Smooth muscle cell (in vitro differentiated cells): ENCODE results near the gene LRRN4. TPM values are rescaled to one million over a fixed set of nuclear protein-coding genes. Genes with fewer than 3 reads are reported as not detected.
"Not testable (repeated sequence)": the region's sequence is repeated elsewhere in the genome, so short reads cannot be mapped to it uniquely, and the experiment has no call there.

ENCODE experiments used
- DNase-seq: peaks from one replicate; lab custom pipeline; 2025; ENCODE audit not compliant: unreplicated experiment; lab: John Stamatoyannopoulos, UW
- H2AFZ ChIP-seq: fragments of 200-600 bp; sonication (generic); 2 replicates; pipeline ENCODE4 v1.6.0; 2016; ENCODE audit warnings: antibody characterized with exemption, low read depth, mild to moderate bottlenecking
- H3F3A ChIP-seq: fragments of 200-600 bp; sonication (generic); 2 replicates; pipeline ENCODE4 v1.6.0; 2017; ENCODE audit warnings: antibody characterized with exemption, low read depth
- H3K27ac ChIP-seq: fragments of 200-600 bp; sonication (generic); 2 replicates; pipeline ENCODE4 v1.5.1; 2016; ENCODE audit warnings: low read depth, mild to moderate bottlenecking
- H3K27me3 ChIP-seq: fragments of 200-600 bp; sonication (generic); 2 replicates; pipeline ENCODE4 v1.6.1; 2016; ENCODE audit warnings: low read depth, mild to moderate bottlenecking
- H3K36me3 ChIP-seq: fragments of 200-600 bp; sonication (generic); 2 replicates; pipeline ENCODE4 v1.5.1; 2016; ENCODE audit warnings: low read depth
- H3K4me1 ChIP-seq: fragments of 200-600 bp; sonication (generic); 2 replicates; pipeline ENCODE4 v1.5.1; 2016; ENCODE audit warnings: low read depth
- H3K4me2 ChIP-seq: fragments of 200-600 bp; sonication (generic); 2 replicates; pipeline ENCODE4 v1.6.0; 2016; ENCODE audit warnings: mild to moderate bottlenecking
- H3K4me3 ChIP-seq: fragments of 200-600 bp; sonication (generic); 2 replicates; pipeline ENCODE4 v1.5.1; 2016; ENCODE audit warnings: mild to moderate bottlenecking
- H3K79me2 ChIP-seq: fragments of 200-600 bp; sonication (generic); 2 replicates; pipeline ENCODE4 v1.6.0; 2016; ENCODE audit warnings: low read depth, mild to moderate bottlenecking
- H3K9ac ChIP-seq: fragments of 200-600 bp; sonication (generic); 2 replicates; pipeline ENCODE4 v1.6.0; 2016; ENCODE audit warnings: low read depth
- H3K9me3 ChIP-seq: fragments of 200-600 bp; sonication (generic); replicated peaks from 2 replicates; pipeline ENCODE4 v1.5.1; 2016; ENCODE audit warnings: low read depth
- H4K20me1 ChIP-seq: fragments of 200-600 bp; sonication (generic); 2 replicates; pipeline ENCODE4 v1.6.0; 2016; ENCODE audit warnings: low read depth
- WGBS: methylation state at CpG from one replicate; pipeline ENCODE4 v1.1.7; 2016; ENCODE audit warnings: low lambda C conversion rate; 5-methylcytosine and 5-hydroxymethylcytosine counted together
- polyA plus RNA-seq: library from polyadenylated mRNA; unstranded; fragments of >200 nt; fragmentation: Nextera tagmentation; extraction: Ambion mirVana; gene quantifications from 2 replicates; pipeline ENCODE4 v1.2.1, GENCODE V29; 2016
- total RNA-seq: library from RNA; depleted of rRNA; stranded (reverse); fragments of >200 nt; gene quantifications from 2 replicates; pipeline ENCODE4 v1.2.3, GENCODE V29; 2014
- TF ChIP-seq, protein P1 (sequence below): fragments of 200-600 bp; sonication (generic); IDR thresholded peaks from 2 replicates; pipeline ENCODE4 v1.5.1; 2017; ENCODE audit warnings: borderline replicate concordance, mild to moderate bottlenecking, antibody characterized with exemption; ENCODE audit not compliant: insufficient read depth, poor library complexity, severe bottlenecking

LRRN4 gene
- total and polyA plus RNA-seq, 2 experiments from 2014 or later, result 3.9 to 5.7 TPM

DNA sequence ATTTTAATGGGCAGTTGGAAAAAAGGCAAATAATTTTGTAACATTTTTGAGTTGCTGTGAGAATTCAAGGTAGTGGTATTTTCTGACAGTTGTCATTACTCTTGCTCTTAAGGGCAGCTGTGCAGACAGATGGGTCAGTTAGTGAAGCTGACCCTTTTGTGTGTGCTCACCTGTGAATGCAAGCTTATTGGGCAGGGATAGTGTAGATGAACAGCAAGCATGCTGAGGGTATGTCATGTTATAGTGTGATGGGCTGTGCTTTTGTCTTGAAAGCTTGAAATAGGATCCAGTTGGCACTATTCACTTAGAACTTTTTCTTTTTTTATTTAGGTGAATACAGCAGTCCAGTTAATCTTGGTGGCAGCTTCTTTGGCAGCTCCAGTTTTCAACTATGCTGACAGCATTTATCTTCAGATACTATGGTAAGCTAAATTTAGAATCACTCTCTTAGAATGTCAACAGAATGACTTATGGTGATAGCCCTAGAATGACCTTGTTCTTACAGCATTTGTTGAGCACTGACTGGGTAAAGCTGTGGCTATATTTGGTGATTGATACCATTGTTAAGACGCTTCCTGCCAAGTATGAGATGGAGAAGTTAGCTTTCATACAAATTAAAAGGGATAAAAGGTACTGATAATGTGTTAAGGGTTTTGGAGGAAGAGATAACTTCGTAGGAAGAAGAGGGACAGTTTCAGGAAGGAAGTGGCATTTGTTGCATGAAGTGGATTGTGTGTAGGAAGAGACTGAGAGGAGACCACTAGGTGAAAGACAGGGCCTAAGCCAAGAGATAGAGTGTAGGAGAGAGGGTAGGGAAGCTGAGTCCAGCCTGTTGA lies 19.5 kb downstream of the LRRN4 start:
- WGBS, result 88% methylated on average over 2 of the region's 2 CpGs
- H3K9ac ChIP-seq, result no peak overlapping the region
- H3K27ac ChIP-seq, result no peak overlapping the region
- H4K20me1 ChIP-seq, result peaks cover 48% of the 10 kb centered on the region
- H3K9me3 ChIP-seq, result no peaks in the 10 kb centered on the region
- peaks cover 21% of the 10 kb centered on the region for H3K36me3 ChIP-seq
- peaks cover 22% of the 10 kb centered on the region for H3K79me2 ChIP-seq
- no peaks in the 10 kb centered on the region for H3K4me1 ChIP-seq
- H3K4me3 ChIP-seq, result no peak overlapping the region
- H3K4me2 ChIP-seq, result no peak overlapping the region
- H2AFZ ChIP-seq, result no peak overlapping the region
- DNase-seq, result no peak
- H3F3A ChIP-seq, result peaks cover 7% of the 10 kb centered on the region
- H3K27me3 ChIP-seq, result no peaks in the 10 kb centered on the region
- TF ChIP-seq, protein P1, sequence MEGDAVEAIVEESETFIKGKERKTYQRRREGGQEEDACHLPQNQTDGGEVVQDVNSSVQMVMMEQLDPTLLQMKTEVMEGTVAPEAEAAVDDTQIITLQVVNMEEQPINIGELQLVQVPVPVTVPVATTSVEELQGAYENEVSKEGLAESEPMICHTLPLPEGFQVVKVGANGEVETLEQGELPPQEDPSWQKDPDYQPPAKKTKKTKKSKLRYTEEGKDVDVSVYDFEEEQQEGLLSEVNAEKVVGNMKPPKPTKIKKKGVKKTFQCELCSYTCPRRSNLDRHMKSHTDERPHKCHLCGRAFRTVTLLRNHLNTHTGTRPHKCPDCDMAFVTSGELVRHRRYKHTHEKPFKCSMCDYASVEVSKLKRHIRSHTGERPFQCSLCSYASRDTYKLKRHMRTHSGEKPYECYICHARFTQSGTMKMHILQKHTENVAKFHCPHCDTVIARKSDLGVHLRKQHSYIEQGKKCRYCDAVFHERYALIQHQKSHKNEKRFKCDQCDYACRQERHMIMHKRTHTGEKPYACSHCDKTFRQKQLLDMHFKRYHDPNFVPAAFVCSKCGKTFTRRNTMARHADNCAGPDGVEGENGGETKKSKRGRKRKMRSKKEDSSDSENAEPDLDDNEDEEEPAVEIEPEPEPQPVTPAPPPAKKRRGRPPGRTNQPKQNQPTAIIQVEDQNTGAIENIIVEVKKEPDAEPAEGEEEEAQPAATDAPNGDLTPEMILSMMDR, result no peak

DNA sequence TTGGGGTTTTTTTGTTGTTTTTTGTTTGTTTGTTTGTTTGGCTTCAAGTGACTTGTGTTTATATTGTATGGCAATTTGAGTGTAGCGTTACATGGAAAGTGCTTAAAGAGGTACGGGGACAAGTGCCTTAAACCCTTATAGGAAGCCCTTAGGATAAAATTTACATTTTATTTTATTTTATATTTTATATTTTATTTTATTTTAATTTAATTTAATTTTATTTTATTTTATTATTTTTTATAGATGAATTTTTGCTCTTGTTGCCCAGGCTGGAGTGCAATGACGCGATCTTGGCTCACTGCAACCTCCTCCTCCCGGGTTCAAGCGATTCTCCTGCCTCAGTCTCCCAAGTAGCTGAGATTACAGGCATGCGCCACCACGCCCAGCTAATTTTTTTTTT lies 21.0 kb downstream of the LRRN4 start:
- not testable (repeated sequence) for H3K9me3 ChIP-seq, H3K9ac ChIP-seq, DNase-seq, H3K4me3 ChIP-seq, H3K27ac ChIP-seq, H3K4me1 ChIP-seq, H3K4me2 ChIP-seq, H3F3A ChIP-seq, H3K27me3 ChIP-seq, H2AFZ ChIP-seq
- H3K79me2 ChIP-seq, result peaks cover 31% of the 10 kb centered on the region
- H4K20me1 ChIP-seq, result peaks cover 61% of the 10 kb centered on the region
- peaks cover 21% of the 10 kb centered on the region for H3K36me3 ChIP-seq
- WGBS, result 95% methylated on average over 8 of the region's 8 CpGs

DNA sequence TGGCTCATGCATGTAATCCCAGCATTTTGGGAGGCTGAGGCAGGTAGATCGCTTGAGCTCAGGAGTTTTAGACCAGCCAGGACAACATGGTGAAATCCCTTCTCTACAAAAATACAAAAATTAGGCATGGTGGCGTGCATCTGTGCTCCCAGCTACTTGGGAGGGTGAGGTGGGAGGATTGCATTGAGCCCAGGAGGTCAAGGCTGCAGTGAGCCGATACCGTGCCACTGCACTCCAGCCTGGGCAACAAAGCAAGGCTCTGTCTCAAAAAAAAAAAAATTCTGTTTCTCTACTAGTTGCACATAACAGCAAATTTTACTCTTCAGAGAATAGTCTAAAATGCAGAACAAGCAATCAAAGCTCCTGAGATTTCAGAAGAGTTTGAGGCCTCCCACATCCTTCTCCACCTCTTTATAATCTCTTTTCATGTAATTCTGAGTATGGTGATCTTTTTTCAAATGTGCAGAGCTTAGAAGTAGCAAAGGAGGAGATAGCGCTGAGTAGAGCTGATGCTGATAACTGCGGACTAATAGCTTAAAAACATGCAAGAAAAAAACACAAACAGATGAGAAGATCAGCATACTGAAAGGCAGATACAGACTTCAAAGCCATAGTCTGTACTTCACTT lies 23.3 kb downstream of the LRRN4 start:
- Histone ChIP-seq H3K27me3 (no peaks in the 10 kb centered on the region), H3K79me2 (peaks cover 53% of the 10 kb centered on the region), H2AFZ (no peak overlapping the region), H3K27ac (no peak overlapping the region), H3K9ac (no peak overlapping the region), H3F3A (no peaks in the 10 kb centered on the region), H3K4me2 (no peak overlapping the region), H4K20me1 (peaks cover 69% of the 10 kb centered on the region), H3K4me1 (no peaks in the 10 kb centered on the region), H3K9me3 (no peaks in the 10 kb centered on the region), H3K36me3 (peaks cover 12% of the 10 kb centered on the region), H3K4me3 (no peak overlapping the region)
- TF ChIP-seq, protein P1, result no peak
- WGBS, result 74% methylated on average over 6 of the region's 6 CpGs
- DNase-seq, result no peak

DNA sequence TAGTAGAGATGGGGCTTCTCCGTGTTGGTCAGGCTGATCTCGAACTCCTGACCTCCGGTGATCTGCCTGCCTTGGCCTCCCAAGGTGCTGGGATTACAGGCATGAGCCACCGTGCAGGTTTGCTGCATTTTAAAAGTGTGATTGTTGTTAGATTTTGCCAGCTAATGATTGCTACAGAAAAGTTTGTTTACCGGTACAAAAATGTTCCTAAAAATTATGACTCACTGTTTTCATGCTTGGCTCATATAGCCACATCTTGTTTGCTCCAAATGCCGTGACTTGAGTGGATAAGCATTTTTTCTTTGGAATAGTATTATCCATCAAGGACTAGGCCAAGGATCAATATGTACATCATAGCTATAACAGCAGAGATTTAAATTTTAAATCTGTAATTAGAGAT lies 24.3 kb downstream of the LRRN4 start:
- Histone ChIP-seq H3F3A (no peaks in the 10 kb centered on the region), H3K79me2 (peaks cover 61% of the 10 kb centered on the region), H3K36me3 (peaks cover 18% of the 10 kb centered on the region), H3K9ac (no peak overlapping the region), H3K4me1 (no peaks in the 10 kb centered on the region), H2AFZ (no peak overlapping the region), H3K27ac (no peak overlapping the region), H3K27me3 (no peaks in the 10 kb centered on the region), H3K9me3 (no peaks in the 10 kb centered on the region), H4K20me1 (peaks cover 70% of the 10 kb centered on the region), H3K4me2 (no peak overlapping the region), H3K4me3 (no peak overlapping the region)
- no peak for DNase-seq
- WGBS, result 87% methylated on average over 6 of the region's 6 CpGs
- TF ChIP-seq, protein P1, result no peak
